HT-29 (cell line): ENCODE measurements around the gene DHRS7B. TPM values are rescaled to one million over a fixed set of nuclear protein-coding genes. Genes with fewer than 3 reads are reported as not detected.
A peak's percentile ranks its signal among the peaks of the same experiment; 100 is the strongest.

ENCODE experiments used
- DNase-seq: peaks from one replicate; pipeline ENCODE4 v3.0.0-alpha.2; 2015; ENCODE audit warnings: low spot score
- total RNA-seq: library from RNA; depleted of rRNA; stranded (reverse); fragments of >200 nt; shearing (Covaris generic); gene quantifications from 2 replicates; pipeline ENCODE4 v1.2.3, GENCODE V29; 2014

DHRS7B gene
- total RNA-seq, 1 experiment from 2014 or later = 26.9 TPM

DNA sequence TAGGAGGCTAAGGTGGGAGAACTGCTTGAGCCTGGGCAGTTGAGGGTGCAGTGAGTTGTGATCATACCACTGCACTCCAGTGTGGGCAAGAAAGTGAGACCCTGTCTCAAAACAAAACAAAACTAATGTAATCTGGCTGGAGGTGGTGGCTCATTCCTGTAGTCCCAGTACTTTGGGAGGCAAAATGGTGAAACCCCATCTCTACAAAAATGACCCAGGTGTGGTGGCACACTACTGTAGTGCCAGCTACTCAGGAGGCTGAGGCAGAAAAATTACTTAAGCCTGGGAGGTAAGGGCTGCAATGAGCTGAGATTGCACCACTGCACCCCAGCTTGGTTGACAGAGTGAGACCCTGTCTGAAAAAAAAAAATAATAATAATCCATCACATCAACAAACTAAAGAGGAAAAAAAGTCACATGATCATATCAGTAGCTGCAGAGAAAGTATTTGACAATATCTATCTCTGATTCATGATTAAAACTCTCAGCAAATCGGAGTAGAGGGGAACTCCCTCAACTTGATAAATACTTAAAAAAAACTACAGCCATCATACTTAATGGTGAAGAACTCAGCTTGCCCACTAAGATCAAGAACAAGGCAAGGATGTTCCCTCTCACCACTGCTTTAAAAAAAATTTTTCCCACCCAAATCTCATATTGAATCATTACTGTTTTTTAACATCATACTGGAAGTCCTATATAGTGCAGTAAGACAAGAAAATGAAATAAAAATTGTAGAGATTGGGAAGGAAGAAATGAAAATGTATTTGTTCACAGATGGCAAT, 31.0 kb downstream of the DHRS7B start:
- DNase-seq = no peak

DNA sequence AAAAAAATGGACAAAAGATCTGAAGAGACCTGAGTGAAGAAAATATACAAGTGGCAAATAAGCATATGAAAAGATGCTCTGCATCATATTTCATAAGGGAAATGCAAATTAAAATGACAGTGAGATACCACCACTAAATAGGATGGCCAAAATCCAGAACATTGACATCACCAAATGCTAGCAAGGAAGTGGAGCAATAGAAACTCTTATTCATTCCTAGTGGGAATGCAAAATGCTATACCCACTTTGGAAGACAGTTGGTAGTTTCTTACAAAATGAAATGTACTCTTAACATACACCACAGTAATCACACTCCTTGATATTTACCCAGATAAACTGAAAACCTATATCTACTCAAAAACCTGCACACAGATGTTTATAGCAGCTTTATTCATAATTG, 33.6 kb downstream of the DHRS7B start:
- no peak for DNase-seq

GRCh38 chr17:21161498-21162393, 35.0 kb downstream of the DHRS7B start:
- DNase-seq = no peak

GRCh38 chr17:21162394-21162775, 35.6 kb downstream of the DHRS7B start:
- no peak for DNase-seq

DNA sequence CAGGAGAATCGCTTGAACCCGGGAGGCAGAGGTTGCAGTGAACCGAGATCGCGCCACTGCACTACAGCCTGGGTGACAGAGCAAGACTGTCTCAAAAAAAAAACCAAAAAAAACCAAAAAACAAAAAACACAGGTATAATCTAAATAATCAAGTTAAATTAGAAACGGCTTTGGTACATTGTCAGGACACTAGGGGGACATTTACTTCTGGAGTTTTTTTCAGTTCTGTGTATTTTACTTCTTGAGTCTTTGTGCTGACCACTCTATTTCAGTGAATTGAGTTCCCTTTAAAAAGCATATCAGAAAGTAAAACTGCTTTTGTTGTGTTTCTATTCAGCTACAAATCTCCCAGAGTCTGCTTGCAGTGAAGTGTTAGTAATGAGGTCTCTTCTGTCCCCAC, 36.3 kb downstream of the DHRS7B start:
- no peak for DNase-seq

DNA sequence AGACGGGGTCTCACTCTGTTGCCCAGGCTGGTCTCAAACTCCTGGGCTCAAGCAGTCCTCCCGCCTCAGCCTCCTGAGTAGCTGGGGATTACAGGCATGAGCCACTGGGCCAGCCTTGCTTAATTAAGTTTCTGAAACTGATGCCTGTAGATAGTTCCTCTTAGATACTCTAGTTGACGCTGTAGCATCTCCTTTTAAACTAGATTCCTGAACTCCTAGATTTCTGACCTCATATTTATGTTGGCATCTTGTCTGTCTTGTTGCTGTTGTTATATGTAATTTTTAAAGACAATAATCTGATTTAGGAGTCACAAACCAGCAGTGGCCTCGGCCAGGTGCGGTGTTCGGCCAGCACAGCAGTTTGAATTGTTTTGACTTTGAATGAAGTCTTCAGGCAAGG, 37.5 kb downstream of the DHRS7B start:
- no peak for DNase-seq

DNA sequence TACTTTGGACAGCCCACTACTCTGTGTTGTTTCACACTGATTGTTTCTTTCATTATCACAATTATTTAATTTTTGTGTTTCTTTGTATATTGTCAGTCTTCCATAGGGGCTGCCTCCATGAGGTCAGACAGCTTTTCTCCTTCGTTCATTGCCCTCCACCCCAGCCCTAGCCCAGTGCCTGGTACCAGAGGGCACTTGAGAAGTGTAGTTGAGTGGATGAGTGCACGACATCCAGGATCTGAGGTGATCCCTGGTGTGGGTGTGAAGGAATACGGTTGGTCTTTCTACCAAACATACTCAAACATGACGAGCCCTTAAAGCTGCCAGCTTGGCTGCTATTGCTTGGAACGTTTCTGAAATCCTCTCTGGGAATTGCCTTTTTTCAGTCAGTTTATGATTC, 37.9 kb downstream of the DHRS7B start:
- no peak for DNase-seq

DNA sequence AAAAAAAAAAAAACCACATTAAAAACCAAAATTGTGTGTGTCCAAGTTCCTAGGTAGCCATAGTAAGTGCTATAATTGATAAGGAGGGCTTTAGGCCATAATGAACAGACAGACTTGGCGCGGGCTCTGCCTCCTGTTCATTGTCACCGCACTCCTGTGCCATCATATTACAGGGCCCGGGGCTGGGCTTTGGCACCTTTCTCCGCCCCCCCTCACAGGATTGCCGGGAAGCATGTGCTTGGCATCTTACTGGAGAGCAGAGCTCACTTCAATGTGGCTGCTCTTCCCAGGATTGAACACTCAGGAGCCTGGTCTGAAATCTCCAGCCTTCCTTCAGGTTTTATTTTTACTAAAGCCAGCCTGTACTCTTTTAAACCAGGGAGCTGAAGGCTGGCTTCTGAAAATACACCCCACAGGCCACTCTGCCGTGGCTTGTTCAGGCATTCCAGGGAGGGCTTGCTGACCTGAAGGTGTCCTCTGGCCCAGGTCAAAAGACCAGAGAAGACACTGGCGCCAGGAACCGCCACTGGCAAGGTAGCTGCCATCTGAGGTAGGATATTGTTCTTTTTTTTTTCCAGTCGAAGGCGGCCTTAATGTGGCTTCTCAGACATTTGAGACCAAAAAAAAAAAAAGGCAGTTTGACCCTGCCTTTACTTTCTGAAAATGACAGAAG, 39.3 kb downstream of the DHRS7B start:
- no peak for DNase-seq

GRCh38 chr17:21166595-21167210, 39.9 kb downstream of the DHRS7B start:
- DNase-seq = no peak

DNA sequence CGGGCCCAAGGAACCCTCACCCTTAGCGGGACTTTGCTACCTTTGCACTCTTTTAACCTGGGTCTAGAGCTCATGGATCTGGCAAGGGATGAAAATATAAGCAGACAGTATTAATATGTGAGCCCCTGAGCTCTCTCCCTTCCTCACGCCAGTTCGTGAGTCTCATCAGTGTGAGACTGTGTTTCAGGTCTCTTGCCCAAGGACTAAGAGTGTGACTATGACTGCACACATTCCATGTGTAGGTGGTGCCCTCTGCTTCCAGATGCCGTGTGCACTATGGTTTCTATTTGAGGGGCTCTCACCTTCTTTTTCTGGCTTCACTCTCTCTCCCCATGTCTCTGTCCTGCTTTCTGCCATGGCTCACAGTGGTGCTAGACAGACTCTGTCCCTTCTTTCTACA, 40.5 kb downstream of the DHRS7B start:
- DNase-seq = peak; percentile 2

DNA sequence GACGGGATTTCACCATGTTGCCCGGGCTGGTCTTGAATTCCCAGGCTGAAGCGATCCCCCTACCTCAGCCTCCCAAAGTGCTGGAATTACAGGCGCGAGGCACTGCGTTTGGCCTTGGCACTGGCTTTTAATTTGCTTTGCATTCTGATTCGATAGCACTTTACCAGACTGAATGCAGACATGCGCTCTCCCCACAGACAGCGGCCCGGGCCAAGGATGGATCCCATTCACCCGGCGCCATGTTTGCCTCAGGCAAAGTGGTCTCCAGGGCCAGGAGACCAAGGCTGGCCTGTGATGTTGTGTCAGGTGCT, 41.7 kb downstream of the DHRS7B start:
- no peak for DNase-seq

DNA sequence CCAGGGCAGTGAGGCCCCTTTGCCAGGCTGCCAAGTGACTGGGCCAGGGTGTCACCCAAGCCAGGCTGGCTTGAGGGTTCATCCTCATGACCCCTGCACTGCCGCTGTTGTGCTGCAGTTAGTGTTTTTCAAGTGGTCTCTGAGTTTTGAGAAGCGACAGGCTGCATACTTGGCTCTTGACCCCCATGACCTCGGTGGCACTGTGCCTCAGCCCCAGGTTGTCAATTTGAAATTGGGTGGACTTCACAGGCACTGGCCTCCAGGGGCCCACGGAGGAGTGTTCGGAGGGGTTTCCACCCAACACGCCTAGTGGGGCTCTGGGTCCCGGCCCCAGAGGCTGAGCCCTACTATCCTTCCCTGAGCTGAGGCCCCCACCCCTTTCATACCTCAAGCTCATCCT, 42.7 kb downstream of the DHRS7B start:
- no peak for DNase-seq

GRCh38 chr17:21170809-21171208, 44.0 kb downstream of the DHRS7B start:
- no peak for DNase-seq

DNA sequence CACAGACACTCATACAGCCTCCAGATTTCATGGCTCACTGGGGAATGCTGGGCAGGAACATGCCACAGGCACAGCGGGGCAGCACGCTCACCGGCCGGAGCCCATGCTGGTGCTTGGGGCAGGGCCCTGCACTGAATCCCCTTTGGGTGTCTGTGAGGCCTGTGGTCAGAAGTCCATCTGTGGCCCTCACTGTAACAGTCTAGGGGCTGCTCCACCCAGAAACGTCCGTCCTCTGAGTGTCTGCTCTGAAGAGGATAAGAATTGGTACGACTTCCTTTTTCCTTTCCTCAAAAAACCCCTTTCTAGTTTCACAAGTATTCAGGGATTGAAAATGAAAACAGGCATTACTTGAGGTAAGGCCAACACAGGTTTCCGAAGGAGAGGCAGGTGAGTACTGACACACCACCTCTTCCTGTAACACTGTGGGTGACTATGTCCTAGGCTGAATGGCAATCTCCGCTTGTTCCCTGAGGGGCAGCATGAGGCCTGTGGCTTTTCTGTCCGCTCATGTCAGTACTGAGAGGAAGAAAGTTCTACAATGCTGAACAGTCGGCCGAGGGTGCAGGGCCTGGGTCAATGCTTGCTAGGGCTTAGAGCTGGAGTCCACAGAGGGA, 44.7 kb downstream of the DHRS7B start:
- DNase-seq = no peak

DNA sequence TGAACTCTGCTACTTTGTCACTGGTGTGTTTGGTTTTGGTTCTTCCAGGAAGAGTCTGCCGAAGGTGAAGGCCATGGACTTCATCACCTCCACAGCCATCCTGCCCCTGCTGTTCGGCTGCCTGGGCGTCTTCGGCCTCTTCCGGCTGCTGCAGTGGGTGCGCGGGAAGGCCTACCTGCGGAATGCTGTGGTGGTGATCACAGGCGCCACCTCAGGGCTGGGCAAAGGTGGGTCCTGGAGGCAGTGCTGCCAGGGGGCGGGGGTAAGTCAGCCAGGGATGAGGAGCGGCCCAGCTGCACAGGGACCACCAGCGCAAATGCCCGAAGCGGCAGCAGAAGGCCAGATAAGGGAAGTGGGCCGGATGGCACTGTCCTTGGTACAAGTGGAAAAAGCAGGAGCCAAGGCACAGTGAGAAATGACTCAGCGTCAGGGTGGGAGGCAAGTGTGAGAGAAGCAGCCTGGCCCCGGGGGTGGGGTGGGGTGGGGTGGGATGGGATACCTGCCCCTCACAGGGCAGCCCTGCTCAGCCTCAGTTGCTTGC, 45.3 kb downstream of the DHRS7B start:
- no peak for DNase-seq

GRCh38 chr17:21172846-21173245, 46.1 kb downstream of the DHRS7B start:
- no peak for DNase-seq

GRCh38 chr17:21173543-21173942, 46.8 kb downstream of the DHRS7B start:
- DNase-seq = no peak

DNA sequence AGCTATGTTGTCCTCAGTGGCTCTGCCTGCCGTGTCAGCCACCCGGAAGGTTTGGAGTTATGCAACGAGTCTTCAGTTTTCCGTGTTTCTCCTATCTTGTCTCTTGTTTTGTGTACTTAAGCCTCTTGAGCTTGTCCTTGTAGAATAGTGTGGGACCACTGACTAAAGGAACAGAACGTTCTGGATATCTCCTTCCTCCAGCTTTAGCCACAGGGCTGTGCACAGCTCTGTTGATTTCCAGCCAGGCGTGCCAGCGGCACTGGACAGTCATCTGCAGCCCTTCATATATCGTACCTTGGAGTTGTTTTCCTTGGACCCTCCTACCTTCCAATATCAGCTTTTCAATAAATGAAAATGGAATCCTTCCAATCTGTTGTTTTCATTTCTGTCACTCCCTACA, 47.4 kb downstream of the DHRS7B start:
- no peak for DNase-seq

GRCh38 chr17:21174713-21175112, 47.9 kb downstream of the DHRS7B start:
- DNase-seq = no peak

DNA sequence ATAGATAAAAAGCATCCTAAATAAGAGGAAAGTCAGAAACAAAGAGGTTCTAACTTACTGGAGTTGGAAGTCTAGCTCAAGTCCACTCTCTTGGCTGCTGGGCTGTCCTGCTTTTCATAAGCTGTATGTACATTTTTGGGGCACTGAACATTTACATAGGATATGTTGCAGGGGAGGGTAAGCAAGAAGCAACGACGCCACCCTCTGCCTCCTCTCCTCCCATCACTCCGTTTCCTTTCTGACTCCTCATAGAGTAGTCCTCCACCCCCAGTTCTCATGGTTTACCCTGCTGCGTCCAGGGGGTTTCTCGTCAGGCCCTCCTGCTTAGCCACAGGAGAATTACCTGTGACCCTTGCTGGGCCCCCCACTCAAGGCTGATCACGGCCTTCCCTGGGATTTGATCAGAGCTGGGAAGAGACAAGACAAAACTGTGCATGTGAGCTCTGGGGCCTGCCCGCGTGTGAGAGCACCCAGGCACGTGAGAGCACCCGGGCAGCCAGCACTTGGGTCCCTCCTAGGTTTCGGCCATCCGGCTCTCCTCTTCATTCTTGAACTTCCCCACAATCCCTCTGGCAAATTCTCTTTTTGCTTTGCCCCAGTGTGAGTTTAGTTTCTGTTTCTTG, 50.1 kb downstream of the DHRS7B start:
- no peak for DNase-seq

DNA sequence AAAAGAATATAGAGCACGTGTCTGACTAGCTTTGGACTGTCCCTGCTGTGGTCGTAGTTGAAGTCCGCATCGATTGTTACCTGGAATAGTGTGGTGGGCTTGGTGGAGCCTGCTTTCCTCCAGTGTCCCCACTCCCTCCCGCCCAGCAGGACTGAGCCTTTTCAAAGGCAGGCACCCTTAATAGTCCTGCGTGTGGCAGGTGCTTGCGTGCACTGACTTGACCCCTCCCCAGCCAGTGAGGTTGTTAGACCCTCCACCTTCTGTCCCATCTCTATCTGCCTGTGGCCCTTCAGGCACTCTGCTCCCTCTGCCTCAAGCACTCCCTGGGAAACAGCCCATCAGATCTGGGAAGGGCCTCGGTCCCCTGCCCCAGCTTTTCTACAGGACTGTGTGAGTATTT, 50.6 kb downstream of the DHRS7B start:
- no peak for DNase-seq
